BE2C (cell line): Measurements from ENCODE around the gene PIGS.

ENCODE experiments used
- DNase-seq: peaks from one replicate; pipeline ENCODE4 v3.0.0-alpha.2; 2020
- H3K27me3 ChIP-seq: fragments of 250-450 bp; sonication (Bioruptor Pico); 2 replicates; pipeline ENCODE4 v1.5.1; 2020; ENCODE audit warnings: mild to moderate bottlenecking
- H3K36me3 ChIP-seq: fragments of 250-450 bp; sonication (Bioruptor Pico); 2 replicates; pipeline ENCODE4 v1.5.1; 2020; ENCODE audit warnings: mild to moderate bottlenecking
- H3K4me1 ChIP-seq: fragments of 250-450 bp; sonication (Bioruptor Pico); 2 replicates; pipeline ENCODE4 v1.5.1; 2020
- H3K4me3 ChIP-seq: 2 replicates; pipeline ENCODE4 v1.5.1; 2011; ENCODE audit warnings: low read depth, low read length
- H3K9me3 ChIP-seq: fragments of 250-450 bp; sonication (Bioruptor Pico); 2 replicates; pipeline ENCODE4 v1.5.1; 2020
- CTCF ChIP-seq: IDR thresholded peaks from 2 replicates; pipeline ENCODE4 v1.5.1; 2012; ENCODE audit warnings: mild to moderate bottlenecking, low read depth, low read length

Gene PIGS

GRCh38 chr17:28534740-28535375 is 36.5 kb downstream of the PIGS start:
- Histone ChIP-seq H3K27me3 (no peaks in the 10 kb centered on the region), H3K36me3 (no peaks in the 10 kb centered on the region), H3K9me3 (no peaks in the 10 kb centered on the region), H3K4me3 (no peak overlapping the region), H3K4me1 (no peaks in the 10 kb centered on the region)
- no peak for TF ChIP-seq CTCF
- no peak for DNase-seq

- H3K4me1 ChIP-seq = no peaks in the 10 kb centered on the region
- no peak for TF ChIP-seq CTCF
- no peak overlapping the region for H3K4me3 ChIP-seq
- H3K36me3 ChIP-seq = no peaks in the 10 kb centered on the region
- no peak for DNase-seq
- no peaks in the 10 kb centered on the region for H3K9me3 ChIP-seq
- H3K27me3 ChIP-seq = no peaks in the 10 kb centered on the region
These were observed 38.1 kb downstream of the PIGS start for GRCh38 chr17:28533091-28533807.

- no peak for DNase-seq
- H3K27me3 ChIP-seq = no peaks in the 10 kb centered on the region
- H3K4me3 ChIP-seq = no peak overlapping the region
- H3K9me3 ChIP-seq = no peaks in the 10 kb centered on the region
- no peak for TF ChIP-seq CTCF
- no peaks in the 10 kb centered on the region for H3K36me3 ChIP-seq
- no peaks in the 10 kb centered on the region for H3K4me1 ChIP-seq
These were observed 39.0 kb downstream of the PIGS start for GRCh38 chr17:28532050-28532960.

GRCh38 chr17:28530926-28531325 is 40.4 kb downstream of the PIGS start:
- no peak for TF ChIP-seq CTCF
- Histone ChIP-seq H3K4me1 (no peaks in the 10 kb centered on the region), H3K9me3 (no peaks in the 10 kb centered on the region), H3K36me3 (no peaks in the 10 kb centered on the region), H3K27me3 (no peaks in the 10 kb centered on the region), H3K4me3 (no peak overlapping the region)
- DNase-seq = no peak

- no peak for DNase-seq
- Histone ChIP-seq H3K4me3 (no peak overlapping the region), H3K4me1 (no peaks in the 10 kb centered on the region), H3K27me3 (no peaks in the 10 kb centered on the region), H3K9me3 (no peaks in the 10 kb centered on the region), H3K36me3 (no peaks in the 10 kb centered on the region)
- TF ChIP-seq CTCF = no peak
These were observed 41.1 kb downstream of the PIGS start for GRCh38 chr17:28530250-28530649.
